ENCODE data around the gene CYP27C1. TPM values are rescaled to one million over a fixed set of nuclear protein-coding genes. Genes with fewer than 3 reads are reported as not detected.

The CYP27C1 gene
- total and polyA plus RNA-seq, 7 donors: 0.01 to 0.21 (median 0.11) TPM; not detected in 1

DNA sequence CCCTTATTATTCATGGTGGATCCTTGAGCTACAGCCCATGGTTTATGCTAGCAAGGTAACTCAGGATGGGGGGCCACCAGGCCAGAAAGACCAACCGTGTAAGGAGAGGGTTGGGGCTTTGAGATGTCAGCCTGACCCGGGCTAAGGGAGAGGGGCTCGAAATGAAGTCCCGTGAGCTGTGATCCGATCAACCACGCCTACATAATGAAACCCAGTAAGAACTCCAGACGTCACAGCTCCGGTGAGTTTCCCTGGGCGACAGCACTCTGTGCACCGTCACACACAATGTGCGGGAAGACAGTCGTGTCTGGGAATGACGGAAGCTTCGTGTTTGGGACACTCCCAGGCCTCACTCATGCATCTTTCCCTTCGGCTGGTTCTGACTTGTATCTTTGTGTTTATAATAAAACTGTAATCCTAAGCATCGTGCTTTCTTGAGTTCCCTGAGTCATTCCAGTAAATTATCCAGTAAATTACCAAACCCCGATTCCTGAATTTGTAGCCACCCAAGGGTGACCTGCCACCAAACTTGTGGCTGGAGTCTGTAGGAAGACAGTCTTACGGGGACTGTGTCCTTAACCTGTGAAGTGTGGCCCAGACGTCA is 44.2 kb downstream of the CYP27C1 start:
- H3K4me1 ChIP-seq: peaks cover 36% of the 10 kb centered on the region
- H3K27ac ChIP-seq: peak overlapping the region; percentile 60
- no peaks in the 10 kb centered on the region for H3K27me3 ChIP-seq (ENCODE audit: insufficient read depth in 3 of 3, low read length in 2 of 3)
- H3K4me3 ChIP-seq: no peak overlapping the region
- ATAC-seq (peak; percentile 6 to 19 (median 16)), DNase-seq (no peak)
- TF ChIP-seq, protein P1, sequence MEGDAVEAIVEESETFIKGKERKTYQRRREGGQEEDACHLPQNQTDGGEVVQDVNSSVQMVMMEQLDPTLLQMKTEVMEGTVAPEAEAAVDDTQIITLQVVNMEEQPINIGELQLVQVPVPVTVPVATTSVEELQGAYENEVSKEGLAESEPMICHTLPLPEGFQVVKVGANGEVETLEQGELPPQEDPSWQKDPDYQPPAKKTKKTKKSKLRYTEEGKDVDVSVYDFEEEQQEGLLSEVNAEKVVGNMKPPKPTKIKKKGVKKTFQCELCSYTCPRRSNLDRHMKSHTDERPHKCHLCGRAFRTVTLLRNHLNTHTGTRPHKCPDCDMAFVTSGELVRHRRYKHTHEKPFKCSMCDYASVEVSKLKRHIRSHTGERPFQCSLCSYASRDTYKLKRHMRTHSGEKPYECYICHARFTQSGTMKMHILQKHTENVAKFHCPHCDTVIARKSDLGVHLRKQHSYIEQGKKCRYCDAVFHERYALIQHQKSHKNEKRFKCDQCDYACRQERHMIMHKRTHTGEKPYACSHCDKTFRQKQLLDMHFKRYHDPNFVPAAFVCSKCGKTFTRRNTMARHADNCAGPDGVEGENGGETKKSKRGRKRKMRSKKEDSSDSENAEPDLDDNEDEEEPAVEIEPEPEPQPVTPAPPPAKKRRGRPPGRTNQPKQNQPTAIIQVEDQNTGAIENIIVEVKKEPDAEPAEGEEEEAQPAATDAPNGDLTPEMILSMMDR (IDR thresholded peaks at IDR 0.05): no peak
- H3K9me3 ChIP-seq: peaks cover 7% of the 10 kb centered on the region
- WGBS, 3 donors: 68 to 85% (median 71%) methylated on average over 19 of the region's 19 CpGs
- intact Hi-C loops (cut with DNase I): no loop called here
- H3K36me3 ChIP-seq (ENCODE audit: insufficient read depth in 1 of 2, low read depth in 1 of 2): no peaks in the 10 kb centered on the region

DNA sequence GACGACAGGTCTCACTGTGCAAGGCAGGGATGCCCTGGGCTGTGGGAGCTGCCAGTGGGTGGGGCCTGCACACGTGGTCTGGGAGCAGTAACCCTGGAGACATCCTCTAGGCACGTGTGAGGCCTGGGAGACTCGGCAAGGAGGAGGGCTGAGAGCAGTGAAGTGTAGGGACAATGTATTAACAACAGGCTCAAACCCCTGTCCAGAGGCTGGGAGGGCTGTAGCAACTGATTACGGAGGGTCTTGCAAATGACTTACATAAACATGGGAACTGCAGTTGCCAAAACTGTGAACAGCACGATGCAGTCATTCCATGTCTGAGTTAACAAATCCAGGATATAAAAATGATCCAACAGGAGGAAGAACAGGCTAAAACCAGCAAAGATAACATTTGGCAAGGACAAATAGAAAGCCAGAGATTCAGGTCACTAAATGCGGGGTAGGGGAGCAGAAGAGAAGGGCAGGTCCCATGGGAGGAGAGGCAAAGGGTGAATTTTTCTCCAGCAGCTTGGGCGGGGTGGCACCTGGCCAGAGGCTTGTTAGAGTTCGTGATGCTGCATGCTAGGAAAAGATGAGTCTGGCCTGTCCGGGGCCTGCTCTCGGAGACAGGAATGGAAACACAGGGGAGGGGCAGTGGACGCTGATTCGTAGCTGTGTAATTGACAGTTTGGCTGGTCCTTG is 44.9 kb downstream of the CYP27C1 start:
- Histone ChIP-seq H3K36me3 (ENCODE audit: insufficient read depth in 1 of 2, low read depth in 1 of 2) (no peaks in the 10 kb centered on the region), H3K27ac (peak overlapping the region; percentile 60), H3K4me3 (no peak overlapping the region), H3K4me1 (peaks cover 41% of the 10 kb centered on the region), H3K9me3 (peaks cover under 1% of the 10 kb centered on the region), H3K27me3 (ENCODE audit: insufficient read depth in 3 of 3, low read length in 2 of 3) (no peaks in the 10 kb centered on the region)
- ATAC-seq (peak; percentile 39 to 65 (median 58)), DNase-seq (peak; percentile 71 to 79)
- 25 to 54% (median 30%) methylated on average over 13 of the region's 13 CpGs for WGBS, 3 donors
- intact Hi-C loops (cut with DNase I): no loop called here
- TF ChIP-seq, protein P1 (IDR thresholded peaks at IDR 0.05): no peak

DNA sequence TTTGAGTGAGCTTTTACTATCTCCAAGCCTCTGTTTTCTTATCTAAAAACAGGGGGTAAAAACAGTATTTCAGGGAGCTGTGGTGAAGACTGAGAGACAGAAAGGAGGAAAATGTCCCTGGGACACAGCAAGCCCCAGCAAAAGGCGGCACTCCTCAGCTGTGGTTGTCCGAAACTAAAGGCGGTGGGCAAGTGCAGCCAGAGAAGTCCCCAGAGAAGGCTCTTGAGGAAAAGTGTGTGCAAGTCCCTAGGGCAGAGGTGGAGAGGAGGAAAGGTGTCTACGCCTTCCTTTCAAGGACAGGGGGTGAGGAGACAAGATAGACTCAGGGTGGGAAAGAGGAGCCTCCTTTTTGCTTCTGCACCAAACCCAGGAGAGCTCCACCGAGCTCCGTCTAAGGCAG is 45.5 kb downstream of the CYP27C1 start:
- peaks cover 44% of the 10 kb centered on the region for H3K4me1 ChIP-seq
- WGBS, 3 donors: 70 to 90% (median 81%) methylated on average over 6 of the region's 6 CpGs
- H3K27ac ChIP-seq: peak overlapping the region; percentile 60

DNA sequence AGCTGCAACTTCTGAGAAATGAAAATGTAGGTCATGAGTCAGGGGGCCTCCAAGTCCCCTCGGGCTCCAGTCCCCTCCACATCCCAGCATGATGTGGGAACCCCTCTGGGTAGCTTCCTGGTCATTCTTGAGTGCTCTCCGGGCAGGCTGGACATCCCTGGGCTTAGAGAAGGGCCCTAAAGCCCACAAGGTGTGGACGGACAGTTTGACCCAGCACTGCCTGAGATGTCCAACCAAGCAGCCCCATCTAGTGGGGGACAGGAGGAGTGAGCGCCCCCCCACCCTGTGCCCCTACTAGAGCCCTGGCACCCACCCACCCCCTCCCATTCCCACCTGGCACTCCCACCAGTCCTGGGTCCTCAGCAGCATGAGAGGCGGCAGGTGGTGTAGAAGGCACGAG is 46.0 kb downstream of the CYP27C1 start:
- Histone ChIP-seq H3K27ac (peak overlapping the region; percentile 60), H3K4me3 (no peak overlapping the region), H3K36me3 (ENCODE audit: insufficient read depth in 1 of 2, low read depth in 1 of 2) (no peaks in the 10 kb centered on the region), H3K4me1 (peaks cover 44% of the 10 kb centered on the region), H3K9me3 (no peaks in the 10 kb centered on the region), H3K27me3 (ENCODE audit: insufficient read depth in 3 of 3, low read length in 2 of 3) (no peaks in the 10 kb centered on the region)
- 54 to 68% (median 58%) methylated on average over 6 of the region's 6 CpGs for WGBS, 3 donors
- ATAC-seq (peak; percentile 72 to 80 (median 76)), DNase-seq (peak in 1 of 2 donors; percentile 45)
- intact Hi-C loops (cut with DNase I): loop anchor here in 1 of 2 donors (5.0 kb wide), 1 partner anchor 107 kb away; no protein-coding TSS in a partner anchor
- TF ChIP-seq, protein P1 (IDR thresholded peaks at IDR 0.05): peak; percentile 44

More for the DNA sequence above, 45.5 kb downstream of the CYP27C1 start:
- ATAC-seq: no peak
- TF ChIP-seq, protein P1 (IDR thresholded peaks at IDR 0.05): no peak
- Histone ChIP-seq H3K27me3 (ENCODE audit: insufficient read depth in 3 of 3, low read length in 2 of 3) (no peaks in the 10 kb centered on the region), H3K36me3 (ENCODE audit: insufficient read depth in 1 of 2, low read depth in 1 of 2) (no peaks in the 10 kb centered on the region), H3K9me3 (no peaks in the 10 kb centered on the region), H3K4me3 (no peak overlapping the region)
- no peak for DNase-seq
- intact Hi-C loops (cut with DNase I): loop anchor here in 1 of 2 donors (5.0 kb wide), 1 partner anchor 107 kb away; no protein-coding TSS in a partner anchor

Measured in psoas muscle (tissue), 8 donors.